HG03460 (cell line): ENCODE measurements around the gene C1orf105.
"Not testable (repeated sequence)": the region's sequence is repeated elsewhere in the genome, so short reads cannot be mapped to it uniquely, and the experiment has no call there.

ENCODE experiments used
- ATAC-seq: cut with Tn5 transposase; IDR thresholded peaks from one replicate; pipeline ENCODE4 v1.9.1; 2021; ENCODE audit not compliant: unreplicated experiment

C1orf105 gene

GRCh38 chr1:172485626-172486025 is 65.1 kb downstream of the C1orf105 start:
- no peak for ATAC-seq

DNA sequence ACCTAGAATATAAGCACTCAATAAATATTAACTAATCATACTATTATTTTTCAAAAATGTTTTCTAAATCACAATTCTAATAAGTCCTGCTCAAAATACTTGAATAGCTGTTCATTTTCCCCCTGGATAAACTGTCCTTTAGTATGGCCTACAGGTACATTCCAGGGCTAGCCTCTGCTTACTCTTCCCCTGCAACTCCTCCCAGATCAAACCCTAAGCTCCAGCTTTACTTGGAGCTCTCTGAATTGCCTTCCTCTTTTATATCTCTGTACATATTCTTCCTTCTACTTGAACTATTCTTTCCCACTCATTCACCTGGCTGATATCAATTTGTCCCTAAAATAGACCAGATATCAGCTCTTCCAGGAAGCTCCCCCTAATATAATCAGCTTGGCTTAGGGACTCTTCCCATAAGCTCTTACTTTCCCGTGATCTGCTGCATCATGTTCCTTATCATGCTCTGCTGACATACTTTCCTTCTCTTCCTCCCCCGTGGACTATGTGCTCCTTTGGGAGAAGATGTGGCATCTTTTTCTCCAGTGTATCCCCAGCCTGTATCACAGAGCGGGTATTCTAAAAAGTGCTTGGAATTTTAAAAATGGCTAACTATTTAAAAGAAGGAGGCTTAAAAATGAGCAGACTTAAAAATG is 66.4 kb downstream of the C1orf105 start:
- no peak for ATAC-seq

- ATAC-seq = no peak
Measured at GRCh38 chr1:172487550-172487949, 67.1 kb downstream of the C1orf105 start.

GRCh38 chr1:172488393-172488792 is 67.9 kb downstream of the C1orf105 start:
- no peak for ATAC-seq

GRCh38 chr1:172489847-172490246 is 69.4 kb downstream of the C1orf105 start:
- no peak for ATAC-seq

GRCh38 chr1:172492421-172492820 is 71.9 kb downstream of the C1orf105 start:
- ATAC-seq = no peak

GRCh38 chr1:172494166-172494565 is 73.7 kb downstream of the C1orf105 start:
- ATAC-seq = no peak

GRCh38 chr1:172496127-172496526 is 75.6 kb downstream of the C1orf105 start:
- ATAC-seq = not testable (repeated sequence)

- ATAC-seq = no peak
Measured at GRCh38 chr1:172496678-172497077, 76.2 kb downstream of the C1orf105 start.

DNA sequence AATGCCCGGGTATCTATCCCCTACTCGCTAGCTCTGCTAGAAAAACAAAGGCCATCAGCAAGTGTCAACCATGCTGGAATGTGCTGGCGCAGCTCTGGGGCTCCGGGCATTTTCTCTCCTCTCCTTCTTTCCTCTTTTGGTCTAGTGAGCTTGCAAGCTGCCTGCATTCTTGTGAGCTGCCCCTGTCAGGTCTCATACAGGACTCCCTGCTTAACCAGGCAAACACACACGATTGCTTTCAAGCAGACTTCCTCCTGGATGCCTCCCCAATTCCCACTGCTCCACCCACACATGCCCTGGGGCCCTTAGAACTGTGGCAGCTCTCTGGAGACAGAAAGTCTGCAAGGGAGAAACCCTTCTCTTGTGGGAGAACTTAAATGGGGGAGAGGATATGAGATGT is 76.7 kb downstream of the C1orf105 start:
- no peak for ATAC-seq

DNA sequence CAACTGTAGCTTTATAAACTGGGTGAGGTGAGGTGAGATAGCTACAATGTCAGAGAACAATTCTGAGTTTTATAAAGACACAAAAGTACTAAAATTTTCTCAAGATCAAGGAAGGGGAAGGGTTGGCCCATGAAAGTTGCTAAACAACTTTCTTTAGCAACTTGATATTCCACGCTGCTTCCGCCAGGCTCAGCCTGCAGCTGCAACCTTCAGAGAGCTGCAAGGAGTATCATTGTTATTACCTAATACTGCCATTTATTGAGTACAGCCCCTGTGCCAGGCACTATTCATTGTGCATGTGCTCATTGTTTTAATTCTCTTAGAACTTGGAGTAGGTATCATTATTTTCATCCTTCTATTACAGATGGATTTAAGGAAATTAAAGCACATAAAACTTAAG is 78.4 kb downstream of the C1orf105 start:
- ATAC-seq = no peak

DNA sequence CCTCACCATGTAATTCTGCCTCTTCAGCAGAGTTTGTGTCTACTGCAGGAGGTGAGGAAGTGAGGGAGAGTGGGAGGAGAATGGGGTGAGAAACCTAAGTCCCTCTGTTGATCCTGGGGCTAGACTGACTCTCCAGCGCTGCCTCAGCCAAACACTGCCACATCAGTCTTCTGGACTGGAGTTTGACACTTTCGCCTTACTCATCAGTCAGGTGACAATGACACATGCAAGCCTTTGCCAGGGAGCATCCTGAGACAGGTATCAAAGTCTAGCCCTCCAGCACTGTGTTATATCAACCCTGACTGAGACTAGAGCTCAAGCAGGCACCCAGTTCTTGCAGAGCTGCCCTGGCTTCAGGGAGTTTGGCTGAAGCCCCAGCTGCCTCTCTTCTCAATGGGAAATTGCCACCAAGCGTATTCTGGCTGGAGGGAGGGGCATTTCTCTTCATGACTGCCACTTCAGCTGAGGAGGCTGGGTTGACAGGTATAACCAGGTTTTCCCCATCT is 79.2 kb downstream of the C1orf105 start:
- no peak for ATAC-seq

DNA sequence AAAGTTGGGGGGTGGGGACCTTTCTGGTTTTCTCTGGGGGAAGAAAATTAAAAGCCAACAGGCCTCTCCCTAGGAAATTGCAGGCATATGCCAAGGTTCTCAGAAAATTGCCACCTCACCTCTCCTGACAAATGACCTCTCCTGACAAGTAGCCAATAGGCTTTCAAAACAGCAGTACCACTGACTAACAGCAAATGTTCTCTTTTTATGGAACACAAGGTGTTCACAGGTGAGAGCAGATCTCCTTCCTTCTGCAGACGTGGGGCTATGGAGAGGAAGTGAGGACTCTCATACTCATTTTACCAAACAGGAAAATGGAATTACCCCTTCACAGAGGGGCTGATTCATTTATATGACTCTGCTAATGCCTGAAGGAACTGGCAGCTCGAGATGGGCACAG is 79.7 kb downstream of the C1orf105 start:
- ATAC-seq = no peak

- ATAC-seq = no peak
Measured at GRCh38 chr1:172507741-172508140, 87.3 kb downstream of the C1orf105 start.

DNA sequence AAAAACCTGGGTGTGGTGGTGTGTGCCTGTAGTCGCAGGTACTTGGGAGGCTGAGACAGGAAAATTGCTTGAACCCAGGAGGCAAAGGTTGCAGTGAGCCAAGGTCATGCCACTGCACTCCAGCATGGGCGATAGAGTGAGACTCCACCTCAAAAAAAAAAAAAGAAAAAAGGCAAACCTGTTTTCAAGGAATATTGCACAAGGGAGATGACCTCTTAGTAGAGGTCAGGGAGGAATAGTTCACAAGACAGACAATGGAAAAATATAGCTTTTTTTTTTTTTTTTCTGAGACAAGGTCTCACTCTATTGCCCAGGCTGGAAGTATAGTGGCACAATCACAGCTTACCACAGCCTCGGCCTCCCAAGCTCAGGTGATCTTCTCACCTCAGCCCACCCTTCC is 90.0 kb downstream of the C1orf105 start:
- ATAC-seq = no peak

DNA sequence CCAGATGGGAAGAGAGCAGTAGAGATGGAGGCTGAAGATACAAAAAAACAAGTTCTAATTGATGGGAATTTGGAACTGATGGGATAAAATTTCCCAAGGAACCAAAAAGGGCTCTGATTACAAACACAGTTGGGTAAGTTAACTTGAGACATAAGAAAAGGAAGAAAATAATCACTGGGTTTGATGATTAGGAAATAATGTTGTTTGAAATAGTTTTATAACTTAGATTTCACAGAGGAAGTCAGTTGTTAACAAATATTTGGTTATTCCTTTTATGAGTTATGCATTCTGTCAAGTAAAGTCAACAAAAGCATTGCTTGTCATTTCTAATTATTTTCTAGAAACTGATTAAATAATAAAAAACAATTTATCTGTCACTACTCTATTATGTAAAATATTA is 92.1 kb downstream of the C1orf105 start:
- no peak for ATAC-seq

DNA sequence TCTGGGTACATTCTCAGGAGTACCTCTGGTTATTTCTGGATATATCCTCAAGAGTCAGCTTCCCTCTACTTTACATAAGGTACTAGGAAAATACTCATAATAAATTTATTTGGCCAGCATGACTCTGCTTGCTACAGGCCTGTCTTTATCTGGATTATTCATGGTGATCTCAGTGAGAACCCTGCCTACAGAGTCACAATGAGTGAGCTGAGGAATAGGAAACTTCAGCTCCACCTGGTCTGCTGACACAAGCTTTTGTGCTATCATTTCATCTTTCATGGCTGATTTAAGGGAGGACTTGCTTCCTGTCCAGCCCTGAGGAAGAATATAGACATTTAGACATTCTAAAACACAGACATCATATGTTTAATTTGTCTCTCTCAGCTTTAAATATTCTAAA is 93.0 kb downstream of the C1orf105 start:
- ATAC-seq = no peak

GRCh38 chr1:172514108-172514507 is 93.6 kb downstream of the C1orf105 start:
- ATAC-seq = no peak

- ATAC-seq = no peak
Measured at GRCh38 chr1:172515436-172515835, 95.0 kb downstream of the C1orf105 start.

- no peak for ATAC-seq
Measured at GRCh38 chr1:172515927-172516326, 95.4 kb downstream of the C1orf105 start.

GRCh38 chr1:172517081-172517480 is 96.6 kb downstream of the C1orf105 start:
- ATAC-seq = no peak

DNA sequence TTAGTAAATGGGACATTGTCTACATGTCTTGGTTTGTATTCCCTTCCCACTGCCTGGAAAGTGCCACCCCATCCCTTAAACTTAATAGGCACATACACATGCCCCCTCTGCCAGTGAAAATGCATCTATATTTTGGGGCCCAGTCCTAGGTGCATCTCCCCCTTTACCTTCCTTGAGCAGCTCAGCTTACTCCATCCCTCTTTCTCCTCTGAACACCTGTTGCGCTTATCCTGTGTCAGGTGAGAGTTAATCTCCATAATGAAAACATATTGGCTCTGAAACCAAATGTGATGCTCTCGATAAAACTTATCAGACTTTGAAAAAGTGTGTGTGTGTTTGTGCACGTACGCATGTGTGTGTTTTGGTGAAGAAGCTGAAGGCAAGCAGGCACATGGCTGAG is 97.1 kb downstream of the C1orf105 start:
- ATAC-seq = no peak
